GM18868 (cell line): ENCODE results near the gene FYB1.
"Not testable (repeated sequence)": the region's sequence is repeated elsewhere in the genome, so short reads cannot be mapped to it uniquely, and the experiment has no call there.

Source experiments
- ATAC-seq: cut with Tn5 transposase; IDR thresholded peaks from one replicate; pipeline ENCODE4 v1.9.1; 2021; ENCODE audit warnings: mild to moderate bottlenecking, moderate library complexity; ENCODE audit not compliant: unreplicated experiment

The FYB1 gene

DNA sequence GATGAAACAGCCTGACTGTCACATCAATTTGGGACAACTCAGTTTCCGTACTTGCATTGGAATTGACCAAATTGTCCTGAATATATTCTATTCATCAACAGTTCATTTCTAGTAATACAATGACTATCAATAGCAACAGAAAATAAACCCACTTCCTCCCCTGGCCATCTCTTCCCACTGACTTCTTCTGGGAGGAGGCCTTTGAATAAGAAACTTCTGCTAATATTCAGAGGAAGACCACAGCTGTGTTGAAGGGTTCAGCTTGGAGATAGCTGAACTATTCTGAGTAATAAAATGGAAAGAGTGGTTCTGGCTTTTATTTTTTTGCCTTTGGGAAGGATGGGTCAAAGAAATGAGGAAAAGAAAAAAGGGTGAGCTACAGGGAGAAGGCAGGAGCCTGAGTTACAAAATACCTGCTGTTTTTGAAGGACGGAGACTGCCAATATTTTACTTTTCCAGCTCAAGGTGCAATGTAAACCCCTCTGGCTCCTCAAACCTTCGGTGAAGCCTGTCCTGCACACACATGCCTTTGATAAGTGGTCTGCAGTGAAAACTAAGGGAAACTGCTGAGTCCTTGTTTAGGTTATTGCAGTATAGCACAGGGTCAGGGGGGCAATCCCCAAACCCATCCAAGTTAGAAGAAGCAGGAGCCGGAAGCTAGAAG is 29.9 kb downstream of the FYB1 start:
- ATAC-seq: no peak

DNA sequence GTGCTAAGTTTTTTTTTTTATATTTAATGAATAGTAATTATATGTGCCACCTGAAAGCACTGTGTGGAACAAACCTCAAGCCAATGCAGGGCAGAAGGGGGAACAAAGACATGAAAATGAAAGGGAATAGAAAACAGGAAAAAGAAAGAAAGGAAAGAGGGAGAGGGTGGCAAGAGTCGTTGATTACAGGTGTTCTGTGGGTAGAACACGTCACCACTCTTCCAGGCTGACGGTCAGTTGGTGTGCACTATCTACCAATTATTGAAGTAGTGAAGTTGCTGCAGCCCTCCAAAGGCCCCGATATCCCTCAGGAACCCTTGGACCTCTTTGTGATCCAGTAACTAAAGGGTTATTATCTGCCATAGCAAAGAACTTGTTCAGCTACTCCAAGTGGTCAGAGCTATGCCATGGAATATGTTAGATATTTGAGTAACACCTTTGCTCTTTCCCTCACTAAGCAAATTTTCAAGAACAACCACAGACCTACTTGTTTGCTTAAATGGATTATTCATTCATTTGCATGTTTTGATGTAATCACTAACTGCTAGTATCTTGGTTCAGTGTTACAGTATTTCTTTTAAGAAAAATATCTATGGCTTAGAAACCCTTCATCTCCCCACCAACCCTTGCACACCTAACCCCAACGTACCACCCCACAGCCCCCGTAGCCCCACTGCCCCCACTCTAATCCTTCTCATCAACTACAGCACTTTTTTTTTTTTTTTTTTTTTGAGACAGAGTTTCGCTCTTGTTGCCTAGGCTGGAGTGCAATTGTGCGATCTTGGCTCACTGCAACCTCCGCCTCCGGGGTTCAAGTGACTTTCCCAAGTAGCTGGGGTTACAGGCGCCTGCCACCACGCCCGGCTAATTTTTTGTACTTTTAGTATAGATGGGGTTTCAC is 31.3 kb downstream of the FYB1 start:
- no peak for ATAC-seq

DNA sequence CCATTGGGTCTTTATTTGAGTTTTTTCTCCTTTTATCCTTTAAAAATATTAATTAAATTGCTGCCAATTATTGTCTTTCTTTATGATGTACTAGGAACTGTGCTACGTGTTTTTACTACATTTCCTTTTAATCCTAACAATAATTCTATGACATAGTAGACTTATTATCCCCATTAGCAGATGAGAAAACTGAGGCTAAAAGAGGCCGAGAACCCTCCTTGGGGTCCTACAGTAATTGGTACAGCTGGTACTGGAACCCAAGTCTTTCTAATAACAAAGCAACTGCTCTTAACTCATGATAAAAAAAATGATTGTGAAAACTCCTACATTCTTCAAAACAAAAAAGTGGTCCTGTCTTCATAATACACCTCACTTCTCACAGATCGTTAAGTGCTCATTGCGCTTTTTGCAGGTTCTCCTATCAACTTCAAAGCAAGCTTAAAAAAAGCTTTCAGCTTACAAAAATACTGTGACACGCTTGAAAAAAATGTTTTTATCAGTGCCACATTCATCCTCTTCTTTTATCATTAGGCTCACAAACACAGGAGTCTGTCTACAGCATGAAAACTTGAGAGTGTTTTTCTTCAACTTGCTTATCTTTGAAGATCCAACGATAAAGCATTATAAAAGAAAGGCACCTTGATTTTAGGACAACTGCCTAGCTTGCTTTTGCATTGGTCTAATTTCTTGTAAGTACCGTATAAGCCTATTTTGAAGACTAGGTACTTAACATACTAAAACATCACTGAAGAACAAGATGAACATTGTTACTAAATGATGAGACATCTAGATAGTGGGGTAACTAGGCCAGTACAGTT is 32.4 kb downstream of the FYB1 start:
- no peak for ATAC-seq

GRCh38 chr5:39186289-39186688 is 33.1 kb downstream of the FYB1 start:
- no peak for ATAC-seq

DNA sequence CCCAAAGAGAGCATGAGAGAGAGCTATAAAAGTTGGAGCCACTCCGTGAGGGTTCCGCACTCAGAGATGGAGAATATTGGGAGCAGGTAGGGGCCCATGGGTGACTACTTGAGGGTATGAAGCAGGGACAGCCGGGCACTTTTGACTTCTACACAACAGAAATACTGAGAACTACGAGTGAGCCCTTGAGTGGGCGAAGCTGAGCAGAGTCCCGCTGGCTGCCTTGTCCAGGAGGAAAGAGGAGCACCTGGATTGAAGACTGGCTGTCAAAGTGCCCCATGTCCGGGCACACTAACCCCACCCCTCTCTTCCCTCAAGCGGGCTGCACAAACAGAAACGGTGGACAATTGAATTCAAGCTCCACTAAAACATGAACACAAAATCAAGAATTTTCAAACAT is 33.6 kb downstream of the FYB1 start:
- no peak for ATAC-seq

GRCh38 chr5:39179561-39179960 is 39.8 kb downstream of the FYB1 start:
- not testable (repeated sequence) for ATAC-seq

GRCh38 chr5:39178861-39179260 is 40.5 kb downstream of the FYB1 start:
- ATAC-seq: no peak

DNA sequence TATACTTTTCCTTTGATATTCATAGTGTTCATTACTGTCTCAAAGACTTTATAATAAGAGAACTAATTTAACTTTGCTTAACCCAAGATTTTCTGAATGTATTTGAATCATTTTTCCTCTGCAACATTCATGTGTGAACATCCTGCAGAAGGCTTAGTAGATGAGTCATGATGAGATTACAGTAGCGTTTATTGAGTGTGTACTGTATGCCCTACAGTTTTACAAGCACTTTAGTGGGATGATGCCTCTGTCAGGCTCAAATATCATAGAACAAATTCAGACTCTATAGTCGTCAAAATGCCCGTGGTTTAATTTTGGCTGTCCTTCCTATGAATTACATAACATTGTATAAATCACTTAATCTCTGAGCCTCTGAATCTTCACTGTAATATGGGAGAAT is 41.2 kb downstream of the FYB1 start:
- peak; percentile 46 for ATAC-seq

DNA sequence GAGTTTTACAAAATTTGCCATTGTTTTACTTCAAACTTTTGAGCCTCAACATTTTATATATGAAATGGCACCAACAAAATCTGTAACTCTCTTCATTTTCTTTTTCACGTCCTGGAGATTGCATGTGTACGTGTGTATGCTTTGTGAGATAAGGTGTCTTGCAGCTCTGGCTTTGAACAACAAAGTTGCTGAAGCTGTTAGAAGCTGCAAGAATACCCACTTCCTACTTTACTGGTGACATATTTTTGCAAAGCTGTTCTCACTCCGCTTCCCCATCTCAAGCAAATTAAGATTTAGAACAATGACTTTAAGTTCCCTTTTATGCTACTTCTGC is 41.8 kb downstream of the FYB1 start:
- ATAC-seq: peak; percentile 61

DNA sequence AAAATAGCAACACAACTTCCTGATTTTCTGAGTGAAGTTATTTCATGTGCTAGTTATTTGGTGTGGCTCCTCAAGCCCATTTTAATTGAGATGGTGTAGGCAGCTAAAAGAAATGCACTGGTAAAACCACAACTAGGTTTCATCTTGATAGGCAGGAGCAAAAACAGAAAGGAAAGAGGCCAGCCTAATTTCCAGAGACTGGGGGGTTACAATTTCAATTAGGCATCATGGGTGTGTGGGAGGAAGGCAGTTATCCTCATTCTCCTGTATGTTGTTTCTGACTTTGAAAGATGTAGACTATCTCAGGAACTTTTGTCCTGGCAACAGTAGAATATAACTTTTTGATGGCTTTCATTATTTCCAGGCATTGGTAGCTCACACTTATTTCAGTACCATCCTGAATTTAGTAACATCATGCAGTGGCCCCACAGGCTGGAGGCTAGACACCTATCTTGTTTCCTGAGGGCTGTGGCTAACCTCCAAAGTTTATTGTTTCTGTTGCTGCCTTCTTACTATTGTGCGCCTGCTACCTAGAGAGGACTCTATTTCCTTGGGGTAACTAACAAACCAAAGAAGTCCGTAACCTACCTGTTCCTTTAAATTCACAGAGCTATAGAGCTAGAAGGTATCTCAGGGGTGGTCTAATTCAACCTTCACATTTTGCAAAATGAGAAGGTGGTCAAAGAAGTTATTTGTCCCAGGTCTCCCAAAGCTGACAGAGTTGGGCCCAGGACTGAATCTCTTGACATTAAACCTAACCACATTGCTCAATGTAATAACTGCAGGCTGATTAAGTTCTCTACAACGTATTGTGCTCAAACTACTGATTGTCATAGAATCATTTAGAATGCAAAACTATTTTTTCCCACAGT is 42.4 kb downstream of the FYB1 start:
- ATAC-seq: peak; percentile 40

- peak; percentile 64 for ATAC-seq
Observed at GRCh38 chr5:39175273-39175955, 43.9 kb downstream of the FYB1 start.

- no peak for ATAC-seq
Observed at GRCh38 chr5:39173069-39173468, 46.3 kb downstream of the FYB1 start.

- no peak for ATAC-seq
Observed at GRCh38 chr5:39172593-39172992, 46.8 kb downstream of the FYB1 start.

- ATAC-seq: no peak
Observed at GRCh38 chr5:39171647-39172046, 47.7 kb downstream of the FYB1 start.

DNA sequence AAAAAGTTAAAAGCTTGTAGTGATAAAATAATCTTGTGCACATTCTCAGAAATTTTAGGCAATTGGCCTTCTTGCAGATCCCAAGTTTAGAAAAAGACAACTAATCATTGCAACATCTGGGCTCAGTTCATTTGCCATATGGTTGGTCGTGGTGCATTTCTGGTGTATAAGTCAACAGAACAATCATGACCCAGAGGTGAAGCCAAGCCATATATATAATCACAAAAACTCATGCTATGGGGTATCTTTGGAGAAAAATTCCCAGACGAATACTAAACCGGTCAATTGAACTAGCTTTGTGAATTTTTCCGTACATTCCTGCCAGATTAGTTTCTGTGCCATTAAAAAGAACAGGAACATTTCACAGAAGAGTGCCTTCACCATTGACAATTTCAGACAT is 50.3 kb downstream of the FYB1 start:
- no peak for ATAC-seq

- ATAC-seq: no peak
Observed at GRCh38 chr5:39167972-39168342, 51.4 kb downstream of the FYB1 start.

- ATAC-seq: no peak
Observed at GRCh38 chr5:39167141-39167971, 52.0 kb downstream of the FYB1 start.

GRCh38 chr5:39164529-39165402 is 54.6 kb downstream of the FYB1 start:
- peak; percentile 81 for ATAC-seq
